ENCODE measurements around the gene SNAPC2. TPM values are rescaled to one million over a fixed set of nuclear protein-coding genes. Genes with fewer than 3 reads are reported as not detected.
A peak's percentile ranks its signal among the peaks of the same experiment; 100 is the strongest.

Gene SNAPC2
- total and polyA plus RNA-seq, 2 of the 13 experiments (the other 11 are each of a cell fraction or from before 2014, with no cell fraction given): 10.2 to 12.7 TPM

DNA sequence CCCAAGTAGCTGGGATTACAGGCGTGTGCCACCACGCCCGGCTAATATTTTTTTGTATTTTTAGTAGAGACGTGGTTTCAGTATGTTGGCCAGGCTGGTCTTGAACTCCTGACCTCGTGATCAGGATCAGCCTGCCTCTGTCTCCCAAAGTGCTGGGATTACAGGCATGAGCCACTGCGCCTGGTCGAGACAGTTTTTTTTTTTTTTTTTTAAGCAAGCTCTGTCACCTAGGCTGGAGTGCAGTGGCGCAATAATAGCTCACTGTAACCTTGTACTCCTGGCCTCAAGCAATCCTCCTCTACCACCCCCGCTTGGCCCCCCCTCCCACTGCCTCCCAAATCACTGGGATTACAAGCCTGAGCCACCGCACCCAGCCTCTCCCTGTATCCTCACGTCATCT, 22.8 kb upstream of the SNAPC2 start (continued):
- TF ChIP-seq, protein P1, sequence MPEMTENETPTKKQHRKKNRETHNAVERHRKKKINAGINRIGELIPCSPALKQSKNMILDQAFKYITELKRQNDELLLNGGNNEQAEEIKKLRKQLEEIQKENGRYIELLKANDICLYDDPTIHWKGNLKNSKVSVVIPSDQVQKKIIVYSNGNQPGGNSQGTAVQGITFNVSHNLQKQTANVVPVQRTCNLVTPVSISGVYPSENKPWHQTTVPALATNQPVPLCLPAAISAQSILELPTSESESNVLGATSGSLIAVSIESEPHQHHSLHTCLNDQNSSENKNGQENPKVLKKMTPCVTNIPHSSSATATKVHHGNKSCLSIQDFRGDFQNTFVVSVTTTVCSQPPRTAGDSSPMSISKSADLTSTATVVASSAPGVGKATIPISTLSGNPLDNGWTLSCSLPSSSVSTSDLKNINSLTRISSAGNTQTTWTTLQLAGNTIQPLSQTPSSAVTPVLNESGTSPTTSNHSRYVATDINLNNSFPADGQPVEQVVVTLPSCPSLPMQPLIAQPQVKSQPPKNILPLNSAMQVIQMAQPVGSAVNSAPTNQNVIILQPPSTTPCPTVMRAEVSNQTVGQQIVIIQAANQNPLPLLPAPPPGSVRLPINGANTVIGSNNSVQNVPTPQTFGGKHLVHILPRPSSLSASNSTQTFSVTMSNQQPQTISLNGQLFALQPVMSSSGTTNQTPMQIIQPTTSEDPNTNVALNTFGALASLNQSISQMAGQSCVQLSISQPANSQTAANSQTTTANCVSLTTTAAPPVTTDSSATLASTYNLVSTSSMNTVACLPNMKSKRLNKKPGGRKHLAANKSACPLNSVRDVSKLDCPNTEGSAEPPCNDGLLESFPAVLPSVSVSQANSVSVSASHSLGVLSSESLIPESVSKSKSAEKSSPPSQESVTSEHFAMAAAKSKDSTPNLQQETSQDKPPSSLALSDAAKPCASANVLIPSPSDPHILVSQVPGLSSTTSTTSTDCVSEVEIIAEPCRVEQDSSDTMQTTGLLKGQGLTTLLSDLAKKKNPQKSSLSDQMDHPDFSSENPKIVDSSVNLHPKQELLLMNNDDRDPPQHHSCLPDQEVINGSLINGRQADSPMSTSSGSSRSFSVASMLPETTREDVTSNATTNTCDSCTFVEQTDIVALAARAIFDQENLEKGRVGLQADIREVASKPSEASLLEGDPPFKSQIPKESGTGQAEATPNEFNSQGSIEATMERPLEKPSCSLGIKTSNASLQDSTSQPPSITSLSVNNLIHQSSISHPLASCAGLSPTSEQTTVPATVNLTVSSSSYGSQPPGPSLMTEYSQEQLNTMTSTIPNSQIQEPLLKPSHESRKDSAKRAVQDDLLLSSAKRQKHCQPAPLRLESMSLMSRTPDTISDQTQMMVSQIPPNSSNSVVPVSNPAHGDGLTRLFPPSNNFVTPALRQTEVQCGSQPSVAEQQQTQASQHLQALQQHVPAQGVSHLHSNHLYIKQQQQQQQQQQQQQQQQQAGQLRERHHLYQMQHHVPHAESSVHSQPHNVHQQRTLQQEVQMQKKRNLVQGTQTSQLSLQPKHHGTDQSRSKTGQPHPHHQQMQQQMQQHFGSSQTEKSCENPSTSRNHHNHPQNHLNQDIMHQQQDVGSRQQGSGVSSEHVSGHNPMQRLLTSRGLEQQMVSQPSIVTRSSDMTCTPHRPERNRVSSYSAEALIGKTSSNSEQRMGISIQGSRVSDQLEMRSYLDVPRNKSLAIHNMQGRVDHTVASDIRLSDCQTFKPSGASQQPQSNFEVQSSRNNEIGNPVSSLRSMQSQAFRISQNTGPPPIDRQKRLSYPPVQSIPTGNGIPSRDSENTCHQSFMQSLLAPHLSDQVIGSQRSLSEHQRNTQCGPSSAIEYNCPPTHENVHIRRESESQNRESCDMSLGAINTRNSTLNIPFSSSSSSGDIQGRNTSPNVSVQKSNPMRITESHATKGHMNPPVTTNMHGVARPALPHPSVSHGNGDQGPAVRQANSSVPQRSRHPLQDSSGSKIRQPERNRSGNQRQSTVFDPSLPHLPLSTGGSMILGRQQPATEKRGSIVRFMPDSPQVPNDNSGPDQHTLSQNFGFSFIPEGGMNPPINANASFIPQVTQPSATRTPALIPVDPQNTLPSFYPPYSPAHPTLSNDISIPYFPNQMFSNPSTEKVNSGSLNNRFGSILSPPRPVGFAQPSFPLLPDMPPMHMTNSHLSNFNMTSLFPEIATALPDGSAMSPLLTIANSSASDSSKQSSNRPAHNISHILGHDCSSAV (CRISPR knock-in tag; IDR thresholded peaks at IDR 0.05; ENCODE audit: borderline replicate concordance): no peak
- TF ChIP-seq KLF12 (CRISPR knock-in tag; IDR thresholded peaks at IDR 0.05; ENCODE audit: borderline replicate concordance): no peak
- TF ChIP-seq TAF15 (IDR thresholded peaks at IDR 0.05; ENCODE audit: low read depth, low read length, poor library complexity, severe bottlenecking): no peak
- TF ChIP-seq NR3C1 (CRISPR knock-in tag; IDR thresholded peaks at IDR 0.05): no peak
- no peak for TF ChIP-seq RFX1 (IDR thresholded peaks at IDR 0.05)
- TF ChIP-seq HMGA1 (CRISPR knock-in tag; conservative IDR thresholded peaks at IDR 0.05): no peak
- TF ChIP-seq, protein P2, sequence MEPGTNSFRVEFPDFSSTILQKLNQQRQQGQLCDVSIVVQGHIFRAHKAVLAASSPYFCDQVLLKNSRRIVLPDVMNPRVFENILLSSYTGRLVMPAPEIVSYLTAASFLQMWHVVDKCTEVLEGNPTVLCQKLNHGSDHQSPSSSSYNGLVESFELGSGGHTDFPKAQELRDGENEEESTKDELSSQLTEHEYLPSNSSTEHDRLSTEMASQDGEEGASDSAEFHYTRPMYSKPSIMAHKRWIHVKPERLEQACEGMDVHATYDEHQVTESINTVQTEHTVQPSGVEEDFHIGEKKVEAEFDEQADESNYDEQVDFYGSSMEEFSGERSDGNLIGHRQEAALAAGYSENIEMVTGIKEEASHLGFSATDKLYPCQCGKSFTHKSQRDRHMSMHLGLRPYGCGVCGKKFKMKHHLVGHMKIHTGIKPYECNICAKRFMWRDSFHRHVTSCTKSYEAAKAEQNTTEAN (CRISPR knock-in tag; conservative IDR thresholded peaks at IDR 0.05): 0 out of 2 replicates have a peak, but pooled peaks have one; percentile 48
- TF ChIP-seq MEIS1 (CRISPR knock-in tag; IDR thresholded peaks at IDR 0.05; ENCODE audit: borderline replicate concordance): no peak; the same call in 1 of the 2 replicates
- TF ChIP-seq, protein P3, sequence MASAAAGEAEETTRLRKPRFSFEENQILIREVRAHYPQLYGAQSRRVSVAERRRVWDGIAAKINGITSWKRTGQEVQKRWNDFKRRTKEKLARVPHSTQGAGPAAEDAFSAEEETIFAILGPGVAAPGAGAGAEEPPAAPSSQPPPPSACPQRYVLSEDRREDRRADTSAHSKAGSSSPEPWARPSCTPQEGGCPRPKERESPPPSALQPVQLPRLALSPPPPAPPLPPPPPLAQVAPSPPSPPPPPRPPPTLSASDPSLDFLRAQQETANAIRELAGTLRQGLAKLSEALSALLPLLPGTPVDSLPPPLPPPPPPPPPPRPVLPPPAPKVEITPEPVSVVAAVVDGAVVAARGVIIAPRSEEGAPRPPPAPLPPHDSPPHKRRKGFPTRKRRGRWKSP (CRISPR knock-in tag; IDR thresholded peaks at IDR 0.05): peak; percentile 63; the same call in 1 of the 2 replicates
- TF ChIP-seq SRY (CRISPR knock-in tag; IDR thresholded peaks at IDR 0.05): no peak
- TF ChIP-seq AGO1 (IDR thresholded peaks at IDR 0.05; ENCODE audit: low read depth, low read length, poor library complexity, severe bottlenecking): no peak
- no peak for TF ChIP-seq KLF15 (CRISPR knock-in tag; IDR thresholded peaks at IDR 0.05; ENCODE audit: borderline replicate concordance)
- peak; percentile 54; the same call in 1 of the 2 replicates for TF ChIP-seq ZNF556 (CRISPR knock-in tag; IDR thresholded peaks at IDR 0.05; ENCODE audit: borderline replicate concordance)
- TF ChIP-seq, protein P4, sequence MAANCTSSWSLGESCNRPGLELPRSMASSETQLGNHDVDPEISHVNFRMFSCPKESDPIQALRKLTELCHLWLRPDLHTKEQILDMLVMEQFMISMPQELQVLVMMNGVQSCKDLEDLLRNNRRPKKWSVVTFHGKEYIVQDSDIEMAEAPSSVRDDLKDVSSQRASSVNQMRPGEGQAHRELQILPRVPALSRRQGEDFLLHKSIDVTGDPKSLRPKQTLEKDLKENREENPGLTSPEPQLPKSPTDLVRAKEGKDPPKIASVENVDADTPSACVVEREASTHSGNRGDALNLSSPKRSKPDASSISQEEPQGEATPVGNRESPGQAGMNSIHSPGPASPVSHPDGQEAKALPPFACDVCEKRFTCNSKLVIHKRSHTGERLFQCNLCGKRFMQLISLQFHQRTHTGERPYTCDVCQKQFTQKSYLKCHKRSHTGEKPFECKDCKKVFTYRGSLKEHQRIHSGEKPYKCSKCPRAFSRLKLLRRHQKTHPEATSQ (CRISPR knock-in tag; IDR thresholded peaks at IDR 0.05; ENCODE audit: borderline replicate concordance): no peak
- no peak for TF ChIP-seq HNRNPL (IDR thresholded peaks at IDR 0.05; ENCODE audit: low read depth, low read length)
- TF ChIP-seq, protein P5, sequence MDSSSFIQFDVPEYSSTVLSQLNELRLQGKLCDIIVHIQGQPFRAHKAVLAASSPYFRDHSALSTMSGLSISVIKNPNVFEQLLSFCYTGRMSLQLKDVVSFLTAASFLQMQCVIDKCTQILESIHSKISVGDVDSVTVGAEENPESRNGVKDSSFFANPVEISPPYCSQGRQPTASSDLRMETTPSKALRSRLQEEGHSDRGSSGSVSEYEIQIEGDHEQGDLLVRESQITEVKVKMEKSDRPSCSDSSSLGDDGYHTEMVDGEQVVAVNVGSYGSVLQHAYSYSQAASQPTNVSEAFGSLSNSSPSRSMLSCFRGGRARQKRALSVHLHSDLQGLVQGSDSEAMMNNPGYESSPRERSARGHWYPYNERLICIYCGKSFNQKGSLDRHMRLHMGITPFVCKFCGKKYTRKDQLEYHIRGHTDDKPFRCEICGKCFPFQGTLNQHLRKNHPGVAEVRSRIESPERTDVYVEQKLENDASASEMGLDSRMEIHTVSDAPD (CRISPR knock-in tag; IDR thresholded peaks at IDR 0.05): no peak
